Osteocyte (in vitro differentiated cells): Measurements from ENCODE around the gene ZNF674. TPM values are rescaled to one million over a fixed set of nuclear protein-coding genes. Genes with fewer than 3 reads are reported as not detected.
"Not testable (repeated sequence)": the region's sequence is repeated elsewhere in the genome, so short reads cannot be mapped to it uniquely, and the experiment has no call there.

Experiments
- DNase-seq: peaks from one replicate; pipeline ENCODE4 v3.0.0; 2021; ENCODE audit warnings: mixed read lengths; ENCODE audit not compliant: unreplicated experiment; ENCODE audit errors: extremely low spot score
- H3K27ac Mint-ChIP-seq: one replicate; pipeline ENCODE4 v1.8.0; 2021; ENCODE audit warnings: mild to moderate bottlenecking, mixed read lengths; ENCODE audit not compliant: unreplicated experiment
- H3K27me3 Mint-ChIP-seq: one replicate; pipeline ENCODE4 v1.8.0; 2021; ENCODE audit warnings: mixed read lengths; ENCODE audit not compliant: unreplicated experiment
- H3K36me3 Mint-ChIP-seq: one replicate; pipeline ENCODE4 v1.8.0; 2021; ENCODE audit warnings: mixed read lengths; ENCODE audit not compliant: unreplicated experiment
- H3K4me1 Mint-ChIP-seq: one replicate; pipeline ENCODE4 v1.8.0; 2021; ENCODE audit warnings: mixed read lengths; ENCODE audit not compliant: unreplicated experiment
- H3K4me3 Mint-ChIP-seq: one replicate; pipeline ENCODE4 v1.8.0; 2021; ENCODE audit warnings: mild to moderate bottlenecking, moderate library complexity, mixed read lengths; ENCODE audit not compliant: unreplicated experiment
- H3K9me3 Mint-ChIP-seq: one replicate; pipeline ENCODE4 v1.8.0; 2021; ENCODE audit warnings: mixed read lengths; ENCODE audit not compliant: unreplicated experiment
- CTCF ChIP-seq: fragments of 200-600 bp; sonication (generic); IDR thresholded peaks from 2 replicates; pipeline ENCODE4 v1.5.0; 2021; ENCODE audit warnings: antibody characterized with exemption, mild to moderate bottlenecking, moderate library complexity
- total RNA-seq: library from RNA; stranded (reverse); gene quantifications from 2 replicates; pipeline ENCODE4 v1.2.1, GENCODE V29; 2021

The ZNF674 gene
- total RNA-seq, 1 donor from 2014 or later, result 8.8 TPM

- Mint-ChIP-seq H3K27ac (no peak overlapping the region), H3K4me1 (peaks cover 25% of the 10 kb centered on the region), H3K4me3 (no peak overlapping the region), H3K36me3 (peaks cover 5% of the 10 kb centered on the region), H3K27me3 (no peaks in the 10 kb centered on the region), H3K9me3 (no peaks in the 10 kb centered on the region)
- DNase-seq, result no peak
- no peak for TF ChIP-seq CTCF
These were observed 1.8 kb downstream of the ZNF674 start for GRCh38 chrX:46543441-46543840.

- Mint-ChIP-seq H3K27ac (no peak overlapping the region), H3K36me3 (peaks cover 6% of the 10 kb centered on the region), H3K9me3 (no peaks in the 10 kb centered on the region), H3K4me1 (no peaks in the 10 kb centered on the region), H3K27me3 (no peaks in the 10 kb centered on the region), H3K4me3 (no peak overlapping the region)
- DNase-seq, result peak; percentile 27
- TF ChIP-seq CTCF, result no peak
These were observed 13.8 kb downstream of the ZNF674 start for GRCh38 chrX:46531442-46531841.

- H3K36me3 Mint-ChIP-seq, H3K9me3 Mint-ChIP-seq, H3K4me3 Mint-ChIP-seq, H3K27me3 Mint-ChIP-seq, H3K27ac Mint-ChIP-seq, DNase-seq, H3K4me1 Mint-ChIP-seq: not testable (repeated sequence)
These were observed 14.8 kb downstream of the ZNF674 start for GRCh38 chrX:46530404-46530908.

GRCh38 chrX:46529740-46530403 lies 15.3 kb downstream of the ZNF674 start:
- not testable (repeated sequence) for H3K4me1 Mint-ChIP-seq, H3K27ac Mint-ChIP-seq, H3K27me3 Mint-ChIP-seq, H3K36me3 Mint-ChIP-seq, H3K4me3 Mint-ChIP-seq, H3K9me3 Mint-ChIP-seq
- DNase-seq, result peak; percentile 73

- H3K27ac Mint-ChIP-seq, H3K9me3 Mint-ChIP-seq, H3K27me3 Mint-ChIP-seq, H3K36me3 Mint-ChIP-seq, H3K4me3 Mint-ChIP-seq, H3K4me1 Mint-ChIP-seq: not testable (repeated sequence)
- DNase-seq, result peak; percentile 62
These were observed 16.6 kb downstream of the ZNF674 start for GRCh38 chrX:46528640-46529039.

GRCh38 chrX:46506076-46506475 lies 39.1 kb downstream of the ZNF674 start:
- no peak for TF ChIP-seq CTCF
- Mint-ChIP-seq H3K27ac (no peak overlapping the region), H3K4me3 (no peak overlapping the region), H3K36me3 (peaks cover 39% of the 10 kb centered on the region), H3K9me3 (peaks cover 31% of the 10 kb centered on the region), H3K27me3 (no peaks in the 10 kb centered on the region), H3K4me1 (no peaks in the 10 kb centered on the region)
- DNase-seq, result no peak
